K562 (cell line): ENCODE data around the gene DGKZ. TPM values are rescaled to one million over a fixed set of nuclear protein-coding genes. Genes with fewer than 3 reads are reported as not detected.

ENCODE experiments used
- CREB3 ChIP-seq: fragments of 450-650 bp; conservative IDR thresholded peaks from 2 replicates; pipeline ENCODE4 v1.6.1; 2016; ENCODE audit warnings: missing genetic modification characterization, low read depth, mild to moderate bottlenecking, missing compliant biosample characterization, moderate library complexity
- CTCF ChIP-seq, 3 experiments: IDR thresholded peaks in 2 of 3; conservative IDR thresholded peaks in 1 of 3; 2 replicates each; pipeline ENCODE4 v1.5.1; 2011 to 2012; ENCODE audit warnings: low read length in 3 of 3, mild to moderate bottlenecking in 3 of 3, control low read depth in 2 of 3, improper control_type of control experiment in 1 of 3, inconsistent platforms in 1 of 3, low read depth in 1 of 3, mixed read lengths in 1 of 3, moderate library complexity in 1 of 3; ENCODE audit not compliant: insufficient read depth in 2 of 3
- EP300 ChIP-seq: IDR thresholded peaks from 2 replicates; pipeline ENCODE4 v1.6.1; 2012; ENCODE audit warnings: low read length, improper control_type of control experiment
- ERF ChIP-seq: fragments of 450-650 bp; formaldehyde crosslinking; IDR thresholded peaks from 2 replicates; pipeline ENCODE4 v1.4.0; 2020; ENCODE audit warnings: mild to moderate bottlenecking, mixed read lengths
- EWSR1 ChIP-seq: fragments of 450-650 bp; IDR thresholded peaks from 2 replicates; pipeline ENCODE4 v1.6.1; 2018; ENCODE audit warnings: borderline replicate concordance, mild to moderate bottlenecking, low read depth, moderate library complexity; ENCODE audit not compliant: partially characterized antibody
- FOXJ2 ChIP-seq: fragments of 200-800 bp; sonication (Bioruptor generic); IDR thresholded peaks from 2 replicates; pipeline ENCODE4 v1.6.1; 2016; ENCODE audit warnings: missing genetic modification characterization, missing compliant biosample characterization
- FOXO4 ChIP-seq: fragments of 450-650 bp; formaldehyde crosslinking; IDR thresholded peaks from 2 replicates; pipeline ENCODE4 v1.4.0; 2020; ENCODE audit warnings: mild to moderate bottlenecking, moderate library complexity
- GABPB2 ChIP-seq: fragments of 250-450 bp; sonication (Bioruptor Pico); conservative IDR thresholded peaks from 2 replicates; pipeline ENCODE4 v1.5.1; 2021; ENCODE audit warnings: mild to moderate bottlenecking
- KDM5B ChIP-seq: fragments of 200-600 bp; sonication (generic); IDR thresholded peaks from 2 replicates; pipeline ENCODE4 v1.6.1; 2012; ENCODE audit warnings: low read depth, mild to moderate bottlenecking, moderate library complexity, low read length, control low read depth, inconsistent platforms; ENCODE audit not compliant: insufficient replicate concordance
- NFRKB ChIP-seq: fragments of 450-650 bp; IDR thresholded peaks from 2 replicates; pipeline ENCODE4 v1.6.1; 2016; ENCODE audit warnings: low read depth
- NONO ChIP-seq, 2 experiments: fragments of 200-400 bp in 1 of 2; fragments of 450-650 bp in 1 of 2; formaldehyde crosslinking in 1 of 2; IDR thresholded peaks; 2 replicates each; pipeline ENCODE4 v1.6.1; 2017; ENCODE audit warnings: low read depth in 2 of 2, mild to moderate bottlenecking in 2 of 2, moderate library complexity in 2 of 2, low read length in 1 of 2
- PHB2 ChIP-seq: fragments of 450-650 bp; IDR thresholded peaks from 2 replicates; pipeline ENCODE4 v1.6.1; 2017; ENCODE audit warnings: low read depth
- PKNOX1 ChIP-seq: fragments of 450-650 bp; IDR thresholded peaks from 2 replicates; pipeline ENCODE4 v1.6.1; 2016
- POLR3A ChIP-seq: IDR thresholded peaks from 2 replicates; pipeline ENCODE4 v1.6.1; 2011; ENCODE audit warnings: borderline replicate concordance, mild to moderate bottlenecking, moderate library complexity; ENCODE audit not compliant: insufficient read length, insufficient read depth; ENCODE audit errors: extremely low read depth
- PYGO2 ChIP-seq: fragments of 450-650 bp; IDR thresholded peaks from 2 replicates; pipeline ENCODE4 v1.6.1; 2016; ENCODE audit warnings: mild to moderate bottlenecking, missing genetic modification characterization, moderate library complexity, missing compliant biosample characterization
- SMARCA5 ChIP-seq: fragments of 450-650 bp; IDR thresholded peaks from 2 replicates; pipeline ENCODE4 v1.6.1; 2016
- SNAPC5 ChIP-seq: fragments of 250-450 bp; sonication (Bioruptor Pico); IDR thresholded peaks from 2 replicates; pipeline ENCODE4 v1.8.0; 2021; ENCODE audit warnings: moderate library complexity, mild to moderate bottlenecking, inconsistent platforms
- SPI1 ChIP-seq: IDR thresholded peaks from 2 replicates; pipeline ENCODE4 v1.6.1; 2011; ENCODE audit warnings: low read depth, low read length, control low read depth, borderline replicate concordance
- TAF9B ChIP-seq: fragments of 450-650 bp; IDR thresholded peaks from 2 replicates; pipeline ENCODE4 v1.6.1; 2018; ENCODE audit warnings: mild to moderate bottlenecking; ENCODE audit not compliant: partially characterized antibody
- ZC3H11A ChIP-seq: IDR thresholded peaks from 2 replicates; pipeline ENCODE4 v1.6.1; 2012; ENCODE audit warnings: low read depth, low read length, improper control_type of control experiment
- ZC3H8 ChIP-seq: fragments of 450-650 bp; IDR thresholded peaks from 2 replicates; pipeline ENCODE4 v1.6.1; 2017
- ZFX ChIP-seq: sonication (generic); formaldehyde crosslinking; IDR thresholded peaks from 2 replicates; pipeline ENCODE4 v1.8.0; 2022; ENCODE audit warnings: mild to moderate bottlenecking, missing genetic modification reagents, moderate library complexity
- ZKSCAN3 ChIP-seq: fragments of 250-450 bp; sonication (Bioruptor Pico); IDR thresholded peaks from 2 replicates; pipeline ENCODE4 v1.4.0; 2020
- polyA plus RNA-seq, 8 experiments: library from polyadenylated mRNA; depleted of rRNA in 4 of 8; stranded (reverse) in 5 of 8; unstranded in 3 of 8; fragments of >200 nt; fragmentation: Nextera tagmentation in 2 of 8; fragmentation: Illumina TruSeq in 1 of 8; extraction: Ambion mirVana in 2 of 8; extraction: Trizol in 1 of 8; gene quantifications; 2 replicates each; pipeline versions ENCODE4 v1.2.1 to v1.2.3, GENCODE V29; 2011 to 2014; ENCODE audit warnings: inconsistent platforms in 1 of 8, missing spikeins in 1 of 8
- total RNA-seq, 7 experiments: library from RNA; depleted of rRNA in 6 of 7; stranded (reverse); fragments of >200 nt in 6 of 7; fragmentation: Illumina TruSeq in 2 of 7; extraction: Trizol in 2 of 7; gene quantifications; 2 replicates each; pipeline versions ENCODE4 v1.2.1 to v1.2.3, GENCODE V29; 2011 to 2021; ENCODE audit warnings: low replicate concordance in 1 of 7

DGKZ gene
- total and polyA plus RNA-seq, 9 of the 15 experiments (the other 6 are each of a cell fraction or from before 2014, with no cell fraction given) = 0.51 to 100 (median 44.2) TPM

- 0 out of 2 replicates have a peak, but pooled peaks have one; percentile 32 for TF ChIP-seq PHB2
- no peak for TF ChIP-seq ZFX (CRISPR knock-in tag)
- no peak for TF ChIP-seq EWSR1
- no peak for TF ChIP-seq KDM5B
- no peak for TF ChIP-seq SPI1
- TF ChIP-seq TAF9B = no peak
- no peak for TF ChIP-seq POLR3A
- TF ChIP-seq ERF (CRISPR knock-in tag) = 0 out of 2 replicates have a peak, but pooled peaks have one; percentile 28
- no peak for TF ChIP-seq CREB3
- no peak for TF ChIP-seq ZKSCAN3
- no peak for TF ChIP-seq GABPB2 (CRISPR knock-in tag)
- TF ChIP-seq NONO (IDR thresholded peaks at IDR 0.05; ENCODE audit: low read depth in 2 of 2, low read length in 1 of 2) = peak in 1 of 2 experiments; percentile 92; a peak in 2 of 4 replicates
- peak; percentile 60 to 91 (median 83) for TF ChIP-seq CTCF (IDR thresholded peaks at IDR 0.05 in 2 of 3, conservative IDR thresholded peaks at IDR 0.05 in 1 of 3; ENCODE audit: insufficient read depth in 2 of 3, low read depth in 1 of 3, low read length in 3 of 3)
- TF ChIP-seq FOXO4 (CRISPR knock-in tag) = no peak
- 0 out of 2 replicates have a peak, but pooled peaks have one; percentile 9 for TF ChIP-seq NFRKB
- no peak for TF ChIP-seq SNAPC5 (CRISPR knock-in tag)
- TF ChIP-seq EP300 = 0 out of 2 replicates have a peak, but pooled peaks have one; percentile 15
- TF ChIP-seq FOXJ2 (tag) = no peak
- peak; percentile 37; the same call in 1 of the 2 replicates for TF ChIP-seq SMARCA5
- no peak for TF ChIP-seq PYGO2
- TF ChIP-seq PKNOX1 = no peak
- TF ChIP-seq ZC3H11A = no peak
- TF ChIP-seq ZC3H8 = no peak
These were observed at the start of gene DGKZ (continued) for GRCh38 chr11:46346886-46347636.
